ENCODE measurements around the gene CDC5L. TPM values are rescaled to one million over a fixed set of nuclear protein-coding genes. Genes with fewer than 3 reads are reported as not detected.

The CDC5L gene
- polyA plus RNA-seq, 3 donors, result 4.9 to 10.2 (median 7.4) TPM

DNA sequence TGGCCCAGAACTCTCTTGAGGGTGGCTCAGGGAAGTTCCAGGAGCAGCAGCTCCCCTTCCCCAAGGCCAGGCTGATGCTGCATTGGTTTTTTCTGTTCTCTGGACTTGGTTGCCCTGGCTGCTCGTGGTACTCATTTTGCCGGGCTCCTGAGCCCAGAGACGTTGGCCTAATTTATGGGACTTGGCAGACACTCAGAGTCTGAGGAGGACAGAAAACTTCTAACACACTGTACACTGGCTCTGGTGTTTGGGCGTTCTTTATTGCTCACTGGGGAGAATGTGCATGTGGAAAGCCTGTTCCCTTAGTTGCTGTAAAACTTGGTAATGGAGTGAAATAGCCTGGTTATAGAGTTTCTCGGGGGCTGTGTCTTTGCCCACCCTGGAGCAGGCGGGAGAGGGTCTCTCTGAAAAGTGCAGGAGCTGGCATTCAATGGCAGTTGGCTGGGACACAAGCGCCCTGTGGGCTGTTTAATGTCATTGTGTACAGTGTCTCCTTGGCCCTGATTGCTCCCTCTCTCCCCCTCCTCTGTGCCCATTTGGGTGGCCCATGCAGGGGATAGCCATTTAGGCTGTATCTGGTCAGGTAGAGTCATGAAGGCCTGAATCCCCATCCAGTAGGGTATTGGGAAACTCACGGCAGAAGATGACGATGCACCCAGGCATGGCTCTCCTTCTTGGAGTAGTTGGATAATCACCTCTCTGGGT lies 109.3 kb downstream of the CDC5L start:
- no peak overlapping the region for H3K4me2 ChIP-seq (replicated peaks; ENCODE audit: extremely low read depth, low read length, poor library complexity, severe bottlenecking)
- Mint-ChIP-seq H3K36me3 (no peaks in the 10 kb centered on the region), H3K4me1 (peaks cover 1% of the 10 kb centered on the region), H3K27ac (peak overlapping the region in 1 of 7 donors; percentile 58), H3K4me3 (peak overlapping the region in 1 of 2 donors; percentile 2), H3K9me3 (peaks cover 0 to 9% (median 3%) of the 10 kb centered on the region in 7 donors), H3K27me3 (ENCODE audit: low read depth in 3 of 3) (peaks cover 2 to 12% (median 11%) of the 10 kb centered on the region in 3 donors)
- H3K9me3 ChIP-seq (replicated peaks in 1 of 2; ENCODE audit: control insufficient read depth in 1 of 2, insufficient read depth in 1 of 2, low read length in 2 of 2), result no peaks in the 10 kb centered on the region
- H3K36me3 ChIP-seq (replicated peaks in 1 of 2; ENCODE audit: control insufficient read depth in 1 of 2, insufficient read depth in 2 of 2, low read length in 2 of 2), result no peaks in the 10 kb centered on the region
- no peaks in the 10 kb centered on the region for H3K27me3 ChIP-seq (ENCODE audit: control insufficient read depth in 2 of 2, insufficient read depth in 2 of 2, low read length in 2 of 2)
- H2AFZ ChIP-seq (ENCODE audit: insufficient read depth, low read depth, low read length, poor library complexity, severe bottlenecking), result no peak overlapping the region
- H4K20me1 ChIP-seq (ENCODE audit: insufficient read depth, low read length), result no peaks in the 10 kb centered on the region
- intact Hi-C loops (cut with micrococcal nuclease), result no loop called here
- no CpG with 5 or more reads among the region's 9 CpGs for WGBS (ENCODE audit: insufficient coverage)
- H3K27ac ChIP-seq (ENCODE audit: low read depth in 1 of 2, low read length in 2 of 2), result no peak overlapping the region
- no peaks in the 10 kb centered on the region for H3K79me2 ChIP-seq (ENCODE audit: insufficient read depth, low read length)
- no peak overlapping the region for H3K4me3 ChIP-seq (replicated peaks in 1 of 3; ENCODE audit: low read depth in 2 of 3, low read length in 3 of 3)
- H3K9ac ChIP-seq (ENCODE audit: insufficient read depth, low read length, poor library complexity, severe bottlenecking), result no peak overlapping the region
- no peaks in the 10 kb centered on the region for H3K4me1 ChIP-seq (ENCODE audit: control insufficient read depth in 1 of 2, insufficient read depth in 2 of 2, low read length in 2 of 2)
- TF ChIP-seq, protein P1, sequence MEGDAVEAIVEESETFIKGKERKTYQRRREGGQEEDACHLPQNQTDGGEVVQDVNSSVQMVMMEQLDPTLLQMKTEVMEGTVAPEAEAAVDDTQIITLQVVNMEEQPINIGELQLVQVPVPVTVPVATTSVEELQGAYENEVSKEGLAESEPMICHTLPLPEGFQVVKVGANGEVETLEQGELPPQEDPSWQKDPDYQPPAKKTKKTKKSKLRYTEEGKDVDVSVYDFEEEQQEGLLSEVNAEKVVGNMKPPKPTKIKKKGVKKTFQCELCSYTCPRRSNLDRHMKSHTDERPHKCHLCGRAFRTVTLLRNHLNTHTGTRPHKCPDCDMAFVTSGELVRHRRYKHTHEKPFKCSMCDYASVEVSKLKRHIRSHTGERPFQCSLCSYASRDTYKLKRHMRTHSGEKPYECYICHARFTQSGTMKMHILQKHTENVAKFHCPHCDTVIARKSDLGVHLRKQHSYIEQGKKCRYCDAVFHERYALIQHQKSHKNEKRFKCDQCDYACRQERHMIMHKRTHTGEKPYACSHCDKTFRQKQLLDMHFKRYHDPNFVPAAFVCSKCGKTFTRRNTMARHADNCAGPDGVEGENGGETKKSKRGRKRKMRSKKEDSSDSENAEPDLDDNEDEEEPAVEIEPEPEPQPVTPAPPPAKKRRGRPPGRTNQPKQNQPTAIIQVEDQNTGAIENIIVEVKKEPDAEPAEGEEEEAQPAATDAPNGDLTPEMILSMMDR (IDR thresholded peaks at IDR 0.05), result no peak
- no peak for DNase-seq

- DNase-seq, result no peak
- no peaks in the 10 kb centered on the region for H3K79me2 ChIP-seq (ENCODE audit: insufficient read depth, low read length)
- H4K20me1 ChIP-seq (ENCODE audit: insufficient read depth, low read length), result no peaks in the 10 kb centered on the region
- intact Hi-C loops (cut with micrococcal nuclease), result no loop called here
- WGBS (ENCODE audit: insufficient coverage), result no CpG with 5 or more reads among the region's 5 CpGs
- H3K27ac ChIP-seq (ENCODE audit: low read depth in 1 of 2, low read length in 2 of 2), result no peak overlapping the region
- H3K36me3 ChIP-seq (replicated peaks in 1 of 2; ENCODE audit: control insufficient read depth in 1 of 2, insufficient read depth in 2 of 2, low read length in 2 of 2), result no peaks in the 10 kb centered on the region
- H3K4me1 Mint-ChIP-seq, result peaks cover 1% of the 10 kb centered on the region
- H3K4me3 Mint-ChIP-seq, result no peak overlapping the region
- no peaks in the 10 kb centered on the region for H3K4me1 ChIP-seq (ENCODE audit: control insufficient read depth in 1 of 2, insufficient read depth in 2 of 2, low read length in 2 of 2)
- H3K27me3 ChIP-seq (ENCODE audit: control insufficient read depth in 2 of 2, insufficient read depth in 2 of 2, low read length in 2 of 2), result no peaks in the 10 kb centered on the region
- no peak overlapping the region for H3K4me2 ChIP-seq (replicated peaks; ENCODE audit: extremely low read depth, low read length, poor library complexity, severe bottlenecking)
- H3K4me3 ChIP-seq (replicated peaks in 1 of 3; ENCODE audit: low read depth in 2 of 3, low read length in 3 of 3), result no peak overlapping the region
- H3K9me3 ChIP-seq (replicated peaks in 1 of 2; ENCODE audit: control insufficient read depth in 1 of 2, insufficient read depth in 1 of 2, low read length in 2 of 2), result no peaks in the 10 kb centered on the region
- no peak overlapping the region for H3K27ac Mint-ChIP-seq
- TF ChIP-seq, protein P1 (IDR thresholded peaks at IDR 0.05), result no peak
- no peak overlapping the region for H2AFZ ChIP-seq (ENCODE audit: insufficient read depth, low read depth, low read length, poor library complexity, severe bottlenecking)
- peaks cover 0 to 9% (median 3%) of the 10 kb centered on the region in 7 donors for H3K9me3 Mint-ChIP-seq
- no peak overlapping the region for H3K9ac ChIP-seq (ENCODE audit: insufficient read depth, low read length, poor library complexity, severe bottlenecking)
- no peaks in the 10 kb centered on the region for H3K36me3 Mint-ChIP-seq
- peaks cover 5 to 16% (median 13%) of the 10 kb centered on the region in 3 donors for H3K27me3 Mint-ChIP-seq (ENCODE audit: low read depth in 3 of 3)
Observed at GRCh38 chr6:44497807-44498206, 110.3 kb downstream of the CDC5L start.
